Esophagus muscularis mucosa (tissue), 3 donors: Measurements from ENCODE around the gene FHIP1B.

ENCODE experiments used
- POLR2A ChIP-seq: fragments of 450-650 bp; IDR thresholded peaks from one replicate; pipeline ENCODE4 v1.6.1; 2017; ENCODE audit warnings: antibody characterized with exemption, moderate library complexity, mild to moderate bottlenecking, low read depth
- POLR2AphosphoS5 ChIP-seq, 2 donors: sonication (generic); formaldehyde crosslinking; IDR thresholded peaks; one replicate each; pipeline ENCODE4 v1.6.1; 2017; ENCODE audit warnings: antibody characterized with exemption in 2 of 2
- TF ChIP-seq, protein P1 (sequence below), 3 experiments: fragments of 200-600 bp in 2 of 3; fragments of 450-650 bp in 1 of 3; sonication (generic) in 2 of 3; IDR thresholded peaks; one replicate each; pipeline ENCODE4 v1.5.1; 2017 to 2019; ENCODE audit warnings: antibody characterized with exemption in 3 of 3, mild to moderate bottlenecking in 2 of 3, moderate library complexity in 1 of 3

DNA sequence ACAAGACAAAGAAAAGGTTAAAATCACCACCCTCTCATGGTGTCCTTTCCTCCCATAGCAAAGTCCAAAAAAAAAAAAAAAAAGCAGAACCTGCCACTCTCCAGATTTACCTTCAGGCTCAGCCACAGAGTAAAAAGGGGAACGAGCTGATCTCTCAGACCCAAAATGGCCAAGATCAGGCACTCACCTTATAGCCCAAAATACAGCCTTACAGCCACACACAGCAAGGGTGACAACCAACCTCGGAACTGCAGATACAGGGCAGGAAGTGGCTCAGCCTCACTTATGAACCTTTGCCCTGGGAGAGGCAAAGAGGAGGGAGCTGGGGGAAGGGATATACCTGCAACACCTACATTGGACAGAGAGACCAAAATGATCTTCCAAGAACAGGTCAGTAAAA lies 4.5 kb downstream of the FHIP1B start:
- TF ChIP-seq POLR2A = no peak
- TF ChIP-seq, protein P1, sequence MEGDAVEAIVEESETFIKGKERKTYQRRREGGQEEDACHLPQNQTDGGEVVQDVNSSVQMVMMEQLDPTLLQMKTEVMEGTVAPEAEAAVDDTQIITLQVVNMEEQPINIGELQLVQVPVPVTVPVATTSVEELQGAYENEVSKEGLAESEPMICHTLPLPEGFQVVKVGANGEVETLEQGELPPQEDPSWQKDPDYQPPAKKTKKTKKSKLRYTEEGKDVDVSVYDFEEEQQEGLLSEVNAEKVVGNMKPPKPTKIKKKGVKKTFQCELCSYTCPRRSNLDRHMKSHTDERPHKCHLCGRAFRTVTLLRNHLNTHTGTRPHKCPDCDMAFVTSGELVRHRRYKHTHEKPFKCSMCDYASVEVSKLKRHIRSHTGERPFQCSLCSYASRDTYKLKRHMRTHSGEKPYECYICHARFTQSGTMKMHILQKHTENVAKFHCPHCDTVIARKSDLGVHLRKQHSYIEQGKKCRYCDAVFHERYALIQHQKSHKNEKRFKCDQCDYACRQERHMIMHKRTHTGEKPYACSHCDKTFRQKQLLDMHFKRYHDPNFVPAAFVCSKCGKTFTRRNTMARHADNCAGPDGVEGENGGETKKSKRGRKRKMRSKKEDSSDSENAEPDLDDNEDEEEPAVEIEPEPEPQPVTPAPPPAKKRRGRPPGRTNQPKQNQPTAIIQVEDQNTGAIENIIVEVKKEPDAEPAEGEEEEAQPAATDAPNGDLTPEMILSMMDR (IDR thresholded peaks at IDR 0.05) = no peak
- TF ChIP-seq POLR2AphosphoS5 (IDR thresholded peaks at IDR 0.05) = no peak
